SKM-1 treated with dmso at 0.1 percent for 144 hours (cell line): ENCODE measurements around the gene ZNF689.
"Not testable (repeated sequence)": the region's sequence is repeated elsewhere in the genome, so short reads cannot be mapped to it uniquely, and the experiment has no call there.

Source experiments
- DNase-seq: peaks from one replicate; lab custom pipeline; 2025; ENCODE audit not compliant: unreplicated experiment; lab: John Stamatoyannopoulos, UW

Gene ZNF689

DNA sequence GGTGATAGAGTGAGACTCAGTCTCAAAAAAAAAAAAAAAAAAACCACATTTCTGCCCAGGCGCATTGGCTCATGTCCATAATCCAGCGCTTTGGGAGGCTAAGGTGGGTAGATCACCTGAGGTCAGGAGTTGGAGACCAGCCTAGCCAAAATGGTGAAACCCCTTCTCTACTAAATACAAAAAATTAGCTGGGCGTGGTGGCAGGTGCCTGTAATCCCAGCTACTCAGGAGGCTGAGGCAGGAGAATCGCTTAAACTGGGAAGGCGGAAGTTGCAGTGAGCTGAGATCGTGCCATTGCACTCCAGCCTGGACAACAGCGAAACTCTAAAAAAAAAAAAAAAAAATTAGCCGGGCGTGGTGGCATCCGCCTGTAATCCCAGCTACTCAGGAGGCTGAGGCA lies 26.9 kb upstream of the ZNF689 start:
- not testable (repeated sequence) for DNase-seq

DNA sequence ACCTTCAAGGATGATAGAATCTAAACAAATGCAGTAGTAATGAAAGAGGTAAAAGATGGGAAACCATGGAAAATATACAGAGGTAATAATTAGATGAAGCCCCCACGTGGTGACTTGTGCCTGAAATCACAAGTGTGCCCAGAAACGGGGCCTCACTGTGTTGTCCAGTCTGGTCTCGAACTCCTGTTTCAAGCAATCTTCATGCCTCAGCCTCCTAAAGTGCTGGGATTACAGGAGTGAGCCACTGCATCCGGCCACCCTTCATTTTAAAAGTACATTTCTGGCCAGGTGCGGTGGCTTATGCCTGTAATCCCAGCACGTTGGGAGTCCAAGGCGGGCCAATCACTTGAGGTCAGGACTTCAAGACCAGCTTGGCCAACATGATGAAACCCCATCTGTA lies 26.4 kb upstream of the ZNF689 start:
- DNase-seq: no peak

DNA sequence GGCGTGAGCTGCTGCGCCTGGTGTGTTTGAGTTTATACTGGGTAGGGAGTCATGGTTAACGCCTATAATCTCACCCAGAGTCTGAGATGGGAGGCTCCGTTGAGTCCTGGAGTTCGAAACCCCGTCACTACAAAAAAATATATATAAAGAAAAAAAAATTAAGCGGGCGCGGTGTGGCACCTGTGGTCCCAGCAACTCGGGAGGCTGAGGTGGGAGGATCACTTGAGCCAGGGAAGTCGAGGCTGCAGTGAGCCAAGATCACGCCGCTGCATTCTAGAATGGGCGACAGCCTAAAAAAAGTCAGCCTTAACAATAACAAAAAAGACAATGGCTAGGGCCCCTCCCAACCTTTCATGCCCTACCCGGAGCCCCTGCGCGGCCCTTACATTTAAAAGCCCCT lies 23.3 kb upstream of the ZNF689 start:
- no peak for DNase-seq

DNA sequence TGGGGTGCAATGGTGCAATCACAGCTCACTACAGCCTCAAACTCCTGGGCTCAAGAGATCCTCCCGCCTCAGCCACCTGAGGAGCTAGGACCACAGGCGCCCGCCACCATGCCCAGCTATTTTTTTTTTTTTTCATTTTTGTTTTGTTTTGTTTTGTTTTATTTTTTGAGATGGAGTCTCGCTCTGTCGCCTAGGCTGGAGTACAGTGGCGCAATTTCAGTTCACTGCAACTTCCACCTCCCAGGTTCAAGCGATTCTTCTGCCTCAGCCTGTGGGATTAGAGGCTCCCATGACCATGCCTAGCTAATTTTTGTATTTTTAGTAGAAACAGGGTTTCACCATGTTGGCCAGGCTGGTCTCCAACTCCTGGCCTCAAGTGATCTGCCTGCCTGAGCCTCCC lies 22.3 kb upstream of the ZNF689 start:
- DNase-seq: not testable (repeated sequence)

DNA sequence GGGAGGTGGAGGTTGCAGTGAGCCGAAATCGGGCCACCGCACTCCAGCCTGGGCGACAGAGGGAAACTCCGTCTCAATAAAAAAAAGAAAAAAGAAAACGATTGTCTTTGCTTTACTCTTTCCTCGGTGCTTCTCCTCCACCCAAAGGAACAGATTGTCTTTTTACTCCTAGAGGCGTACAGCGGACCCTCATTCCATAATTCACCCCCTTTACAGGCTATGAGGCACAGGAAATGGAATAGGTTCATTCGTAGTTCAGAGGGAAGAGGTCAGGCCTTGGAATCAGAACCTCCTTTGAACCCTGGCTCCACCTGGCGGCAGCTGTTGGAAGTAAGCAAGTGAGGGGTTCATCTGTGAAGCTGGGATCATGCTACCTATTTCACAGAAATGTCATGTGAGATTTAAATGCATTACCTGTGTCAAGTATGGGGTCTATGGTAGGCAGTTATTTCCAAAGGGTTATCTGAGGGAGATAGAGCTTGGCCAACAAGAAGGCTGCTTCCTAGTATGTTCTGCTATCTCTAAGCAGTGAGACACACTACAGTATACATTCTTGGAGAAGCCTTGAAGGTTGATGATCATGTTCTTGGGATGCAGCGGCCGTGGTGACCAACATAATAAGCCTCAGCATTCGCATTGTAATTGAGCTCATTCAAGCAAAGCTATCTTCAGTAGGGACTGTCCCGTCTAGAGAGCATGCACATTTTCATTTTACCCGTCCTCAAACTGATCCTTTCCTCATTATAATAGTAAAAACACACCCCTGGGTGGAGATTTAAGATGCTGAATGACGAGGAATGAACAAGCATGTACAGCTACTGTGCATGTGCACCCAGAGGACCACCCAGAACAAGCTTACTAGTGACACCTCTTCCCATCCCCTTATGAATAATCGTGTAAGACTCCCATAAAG lies 18.7 kb upstream of the ZNF689 start:
- peak; percentile 74 for DNase-seq

DNA sequence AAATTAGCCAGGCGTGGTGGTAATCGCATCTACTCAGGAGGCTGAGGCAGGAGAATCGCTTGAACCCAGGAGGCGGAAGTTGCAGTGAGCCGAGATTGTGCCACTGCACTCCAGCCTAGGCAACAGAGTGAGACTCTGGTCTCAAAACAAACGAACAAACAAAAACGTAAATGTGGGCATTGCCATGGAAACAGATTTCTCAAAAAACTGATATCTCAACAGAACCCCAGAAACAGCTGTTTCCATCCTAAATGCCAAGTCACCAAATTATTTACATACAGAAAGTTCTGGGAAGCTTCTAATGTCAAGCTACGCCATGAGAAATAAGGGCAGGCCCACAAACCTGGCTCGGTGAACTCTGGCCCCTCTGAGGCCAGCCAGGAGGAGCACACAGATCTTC lies 16.0 kb upstream of the ZNF689 start:
- DNase-seq: no peak

DNA sequence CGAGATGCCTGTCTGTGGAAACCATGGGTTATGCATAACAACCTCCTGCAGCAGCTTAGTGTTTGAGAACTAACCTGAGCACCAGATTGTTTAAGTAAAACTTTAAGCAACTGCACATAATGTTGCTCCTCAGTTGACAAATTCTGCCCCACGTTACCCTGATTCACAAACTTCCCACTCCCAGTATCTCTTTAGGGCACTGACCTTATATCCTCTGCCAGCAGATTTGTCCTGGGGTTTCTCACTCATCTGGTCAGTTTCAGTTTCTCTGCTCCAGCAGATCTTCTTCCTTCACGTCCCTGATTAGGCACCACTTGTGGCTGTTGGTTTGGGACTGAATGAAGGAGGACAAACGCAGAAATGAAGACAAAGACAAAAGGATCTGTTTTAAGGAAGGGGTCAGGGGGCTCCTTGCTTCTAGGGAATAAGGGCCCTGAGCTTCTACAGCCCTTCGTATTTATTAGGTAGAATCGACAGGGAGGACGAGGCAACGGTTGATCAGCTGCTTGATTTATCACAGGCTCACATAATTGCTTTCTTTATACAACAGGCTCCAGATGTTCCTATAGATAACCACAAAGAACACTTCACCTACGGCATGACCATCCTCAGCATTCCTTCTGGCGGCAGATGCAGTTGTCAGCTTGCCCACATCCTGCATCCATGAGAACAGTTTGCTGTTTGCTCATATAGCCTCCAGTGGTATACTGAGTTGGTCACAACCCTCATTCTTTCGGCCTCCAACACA lies 13.5 kb upstream of the ZNF689 start:
- no peak for DNase-seq

DNA sequence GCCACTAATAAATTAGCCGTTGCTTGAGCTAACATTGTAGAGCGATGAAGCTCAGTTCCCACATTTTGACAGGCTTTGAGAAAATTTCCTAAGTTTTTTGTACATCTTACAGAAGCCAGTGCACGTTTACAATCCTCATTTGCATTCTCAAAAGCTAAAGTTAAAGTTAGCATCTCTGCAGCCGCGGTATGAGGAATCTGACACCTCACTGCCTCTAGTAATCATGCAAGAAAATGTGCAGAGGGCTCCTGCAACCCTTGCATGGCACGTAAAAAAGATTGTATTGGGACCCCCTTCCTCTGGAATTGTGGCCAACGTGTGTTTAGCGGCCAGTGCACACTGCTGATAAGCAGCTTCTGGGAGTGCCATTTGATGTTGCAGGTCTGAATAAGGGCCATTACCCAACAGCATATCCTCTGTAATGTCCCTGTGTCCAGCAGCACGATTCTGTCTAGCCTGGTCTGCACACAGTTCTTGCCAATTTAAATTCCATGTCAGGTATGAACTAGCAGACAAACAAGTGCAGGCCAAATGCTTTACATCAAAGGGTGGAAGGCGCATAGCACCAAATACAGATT lies 12.4 kb upstream of the ZNF689 start:
- no peak for DNase-seq

DNA sequence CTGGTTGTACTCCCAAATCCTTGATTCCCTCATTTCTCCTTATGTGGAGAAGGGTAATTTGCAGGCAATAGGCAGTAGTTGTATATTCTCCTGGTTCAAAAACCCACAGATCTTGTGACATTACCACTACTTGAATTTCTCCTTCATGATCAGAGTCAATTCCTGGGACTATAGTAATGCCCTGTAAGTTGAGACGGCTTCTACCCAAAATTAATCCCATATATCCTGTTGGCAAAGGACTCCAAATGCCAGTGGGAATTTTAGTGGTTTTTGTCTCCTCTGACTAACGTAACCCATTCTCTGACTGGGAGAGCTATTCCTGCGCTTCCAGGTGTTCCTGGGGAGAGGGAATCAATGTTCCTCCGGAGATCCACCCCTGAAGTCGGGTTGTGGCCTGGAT lies 11.6 kb upstream of the ZNF689 start:
- no peak for DNase-seq

DNA sequence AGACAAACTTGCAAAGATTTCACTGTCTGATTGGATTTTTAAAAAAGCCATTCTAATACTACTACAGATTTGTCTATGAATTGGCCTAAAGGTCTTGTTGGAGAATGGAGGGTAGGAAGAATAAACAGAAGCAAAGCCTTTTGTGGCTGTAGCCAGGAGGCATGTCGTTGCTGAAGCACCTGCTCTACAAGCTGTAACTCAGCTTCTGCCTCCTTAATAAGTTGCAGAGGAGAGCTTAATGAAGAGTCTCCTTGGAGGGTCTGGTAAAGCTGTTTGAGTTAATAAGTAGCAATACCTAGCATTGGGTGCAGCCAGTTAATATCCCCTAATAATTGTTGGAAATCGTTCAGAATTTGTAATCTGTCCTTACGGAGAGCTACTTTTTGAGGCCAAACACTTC lies 10.0 kb upstream of the ZNF689 start:
- DNase-seq: no peak

DNA sequence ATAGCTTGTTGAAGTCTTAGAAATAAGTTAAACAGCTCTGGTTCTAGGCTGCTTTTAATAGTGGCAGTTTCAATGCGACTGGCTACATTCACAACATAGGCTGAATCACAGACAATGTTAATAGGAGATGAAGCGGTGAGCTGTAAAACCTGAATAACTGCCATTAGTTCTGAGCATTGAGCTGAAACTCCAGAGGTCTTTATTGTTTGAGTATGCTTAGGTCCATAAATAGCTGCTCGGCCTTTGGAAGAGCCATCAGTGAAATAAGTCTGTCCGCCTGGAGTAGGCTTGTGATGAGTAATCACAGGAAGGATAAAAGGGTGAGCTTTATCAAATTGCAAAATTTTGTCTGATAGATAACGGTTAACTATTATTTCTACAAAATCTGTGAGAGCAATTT lies 9.4 kb upstream of the ZNF689 start:
- no peak for DNase-seq

DNA sequence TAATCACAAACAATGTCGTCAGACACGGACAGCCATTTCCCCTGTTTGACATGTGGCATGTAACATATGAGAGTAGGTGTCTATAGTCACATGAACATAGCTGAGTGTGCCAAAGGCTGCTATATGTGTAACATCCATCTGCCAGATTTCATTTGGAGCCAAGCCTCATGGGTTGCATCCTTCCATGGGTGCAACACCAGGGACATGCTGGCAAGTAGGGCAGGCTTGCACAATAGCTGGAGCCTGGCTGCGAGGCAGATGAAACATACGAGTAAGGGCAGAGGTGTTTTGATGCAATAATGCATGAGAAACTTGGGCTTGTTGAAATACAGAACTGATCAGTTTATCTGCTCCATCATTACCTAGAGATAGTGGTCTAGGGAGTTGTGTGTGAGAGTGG lies 9.0 kb upstream of the ZNF689 start:
- no peak for DNase-seq

DNA sequence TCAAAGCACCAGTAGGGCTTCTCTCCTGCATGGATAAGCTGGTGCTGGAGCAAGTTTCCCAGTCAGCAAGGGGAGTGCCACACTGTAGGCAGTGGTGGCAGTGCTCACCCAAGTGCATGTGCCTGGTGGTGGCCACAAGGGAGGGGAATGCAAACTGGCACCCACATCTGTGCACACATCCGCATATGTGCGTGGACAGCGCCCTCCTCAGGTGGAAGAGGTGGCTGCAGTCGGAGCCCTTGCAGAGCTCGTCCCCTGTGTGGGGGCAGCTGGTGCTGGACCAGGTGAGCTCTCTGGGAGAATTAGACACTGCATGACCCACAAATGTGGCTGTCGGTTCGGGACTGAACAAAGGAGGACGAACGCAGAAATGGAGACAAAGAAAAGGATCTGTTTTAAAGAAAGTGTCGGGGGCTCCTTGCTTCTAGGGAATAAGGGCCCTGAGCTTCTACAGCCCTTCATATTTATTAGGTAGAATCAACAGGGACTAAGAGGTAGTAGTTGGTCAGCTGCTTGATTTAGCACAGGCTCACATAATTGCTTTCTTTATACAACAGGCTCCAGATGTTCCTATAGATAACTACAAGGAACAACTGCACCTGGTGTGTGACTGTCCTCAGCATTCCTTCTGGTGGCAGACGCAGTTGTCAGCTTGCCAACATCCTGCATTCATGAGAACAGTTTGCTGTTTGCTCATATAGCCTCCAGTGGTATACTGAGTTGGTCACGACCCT lies 5.3 kb upstream of the ZNF689 start:
- DNase-seq: peak; percentile 43

DNA sequence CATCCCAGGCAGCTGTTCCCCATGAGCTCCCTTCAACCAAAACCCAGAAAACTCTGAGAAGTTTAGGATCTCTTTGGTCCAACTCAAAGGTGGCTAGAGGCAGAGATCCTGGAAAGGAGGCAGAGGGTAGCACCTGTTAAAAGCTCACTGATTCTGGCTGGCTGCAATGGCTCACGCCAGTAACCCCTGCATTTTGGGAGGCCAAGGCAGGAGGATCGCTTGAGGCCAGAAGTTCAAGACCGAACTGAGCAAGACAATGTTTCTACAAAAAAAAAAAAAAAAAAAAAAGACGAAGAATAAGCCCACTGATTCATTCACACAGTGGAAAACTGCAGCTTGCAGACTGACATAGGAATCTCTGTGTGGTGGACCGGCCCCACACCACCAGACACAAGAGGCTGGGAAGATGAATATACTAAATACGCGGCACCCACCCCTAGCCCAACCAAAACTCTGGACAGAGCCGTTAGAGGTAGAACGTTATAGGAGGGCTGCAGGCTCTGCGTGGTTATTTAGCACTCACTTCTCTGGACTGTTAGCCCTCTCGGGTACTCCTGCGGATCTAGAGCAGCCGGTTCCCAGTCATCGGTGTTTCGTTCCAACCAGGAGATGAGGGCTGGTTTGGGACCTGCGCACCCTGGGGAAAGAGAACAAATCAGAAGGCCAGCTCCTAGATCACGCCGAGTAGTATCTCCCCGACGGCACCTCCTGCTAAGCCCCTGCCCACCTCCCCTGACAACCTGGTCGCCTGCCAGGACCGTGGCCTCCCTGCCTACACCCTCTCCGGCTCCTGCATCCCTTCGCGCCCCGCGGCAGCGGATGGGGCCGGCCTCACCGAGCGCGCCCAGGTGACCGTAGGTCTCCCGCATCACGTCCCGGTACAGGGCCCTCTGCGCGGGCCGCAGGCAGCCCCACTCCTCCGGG lies 925 bp downstream of the ZNF689 start:
- no peak for DNase-seq

DNA sequence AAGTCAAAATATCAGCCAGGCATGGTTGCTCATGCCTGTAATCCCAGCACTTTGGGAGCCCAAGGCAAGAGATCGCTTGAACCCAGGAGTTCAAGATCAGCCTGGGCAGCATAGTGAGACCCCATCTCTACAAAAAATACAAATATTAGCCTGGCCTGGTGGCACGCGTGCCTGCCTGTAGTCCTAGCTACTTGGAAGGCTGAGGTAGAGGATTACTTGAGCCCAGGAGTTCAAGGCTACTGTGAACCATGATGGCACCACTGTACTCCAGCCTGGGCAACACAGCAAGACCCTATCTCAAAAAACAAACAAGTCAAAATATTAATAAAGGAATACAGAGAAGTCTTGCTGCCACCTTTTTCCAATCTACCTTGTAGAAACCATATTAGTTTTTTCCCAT lies 4.2 kb downstream of the ZNF689 start:
- no peak for DNase-seq

DNA sequence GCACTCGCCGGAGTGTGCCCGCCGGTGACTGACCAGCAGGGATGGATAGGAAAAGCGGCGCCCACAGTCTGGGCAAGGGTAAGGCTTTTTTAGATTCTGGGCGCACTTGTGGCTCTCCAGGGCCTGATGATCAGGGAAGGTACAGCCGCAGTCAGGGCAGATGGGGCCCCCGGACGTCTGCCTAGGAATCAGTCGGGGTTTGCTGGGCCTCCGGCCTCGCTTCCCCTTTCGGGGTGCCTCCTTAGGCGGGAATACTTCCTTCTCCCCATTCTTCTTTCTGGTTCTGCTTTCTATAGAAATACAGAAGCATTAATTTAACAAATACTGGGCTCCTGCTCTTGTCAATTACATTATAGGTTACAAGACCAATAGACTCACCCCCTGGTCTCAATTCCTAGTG lies 5.0 kb downstream of the ZNF689 start:
- DNase-seq: no peak

DNA sequence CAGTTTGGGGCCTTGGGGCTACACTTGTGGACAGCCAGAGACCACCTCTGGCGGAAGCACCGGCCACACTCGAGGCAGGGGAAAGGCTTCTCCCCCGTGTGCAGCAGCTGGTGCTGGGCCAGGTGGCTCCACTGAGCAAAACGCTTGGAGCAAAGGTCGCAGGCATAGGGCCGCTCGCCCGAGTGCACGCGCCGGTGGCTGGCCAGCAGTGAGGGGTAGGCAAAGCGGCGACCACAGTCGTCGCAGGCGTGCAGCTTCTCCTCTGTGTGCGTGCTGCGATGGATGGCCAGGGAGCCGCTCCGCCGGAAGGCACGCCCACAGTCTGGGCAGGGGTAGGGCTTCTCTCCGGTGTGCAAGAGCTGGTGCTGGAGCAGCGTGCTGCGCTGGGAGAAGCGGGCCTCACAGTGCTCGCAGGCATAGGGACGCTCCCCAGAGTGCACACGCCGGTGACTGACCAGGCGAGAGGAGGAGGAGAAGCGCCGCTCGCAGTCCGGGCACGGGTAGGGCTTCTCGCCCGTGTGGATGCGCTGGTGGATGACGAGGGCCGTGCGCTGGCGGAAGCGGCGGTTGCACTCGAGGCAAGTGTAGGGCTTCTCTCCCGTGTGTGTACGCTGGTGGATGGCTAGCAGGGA lies 5.8 kb downstream of the ZNF689 start:
- no peak for DNase-seq

DNA sequence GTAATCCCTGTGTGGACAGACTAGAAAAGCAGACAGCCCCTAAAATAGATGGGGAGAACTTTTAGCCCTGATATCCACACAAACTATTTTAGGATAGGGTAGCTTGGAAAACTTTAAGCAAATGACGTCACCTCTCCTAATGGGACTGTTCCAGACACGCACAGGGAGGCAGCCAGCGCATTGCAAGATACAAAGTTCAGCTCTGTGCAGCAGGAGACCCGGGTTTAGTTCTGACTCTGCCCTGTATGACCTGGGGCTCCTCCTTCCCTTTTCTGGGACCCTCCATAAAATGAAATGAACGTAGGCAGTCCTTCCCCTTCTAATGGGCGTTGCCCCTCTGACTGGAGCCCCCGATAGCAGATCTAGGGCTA lies 6.3 kb downstream of the ZNF689 start:
- DNase-seq: no peak

DNA sequence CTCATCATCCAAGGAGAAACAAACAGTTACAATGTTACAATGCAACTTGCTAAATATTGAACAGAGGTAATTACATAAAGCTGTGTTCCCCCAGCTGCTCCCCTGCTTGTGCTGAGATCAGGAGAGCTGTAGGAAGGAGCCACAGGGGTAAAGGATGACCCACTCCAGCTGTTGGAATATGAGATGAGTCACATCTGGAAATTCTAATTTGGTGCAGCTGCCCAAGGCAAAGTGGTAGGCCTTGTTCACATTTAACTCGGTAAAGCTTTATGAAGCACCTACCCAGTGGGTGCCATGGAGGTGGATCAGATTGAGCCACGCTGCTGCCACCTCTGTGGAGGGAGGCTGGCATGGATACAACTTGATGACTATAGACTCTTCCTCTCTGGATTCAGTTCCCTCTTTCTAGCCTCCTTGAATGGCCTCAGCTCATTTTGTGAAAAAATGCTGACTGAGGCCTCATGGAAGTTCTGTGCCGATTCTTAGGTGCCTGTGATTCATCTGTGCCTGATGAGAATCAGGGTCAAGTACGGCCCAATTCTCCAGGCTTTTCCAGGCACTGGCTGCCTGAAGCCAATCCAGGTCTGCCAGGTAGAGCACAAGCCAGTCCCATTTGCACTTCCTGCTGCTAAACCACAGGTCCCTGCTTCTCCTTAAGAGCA lies 7.4 kb downstream of the ZNF689 start:
- no peak for DNase-seq
